Measurements from ENCODE around the gene NCKAP5. TPM values are rescaled to one million over a fixed set of nuclear protein-coding genes. Genes with fewer than 3 reads are reported as not detected.

NCKAP5 gene
- total and polyA plus RNA-seq, 9 of the 15 experiments (the other 6 are each of a cell fraction or from before 2014, with no cell fraction given) = not detected

GRCh38 chr2:133521146-133521745 lies 47.0 kb downstream of the NCKAP5 start:
- ChIA-PET CTCF (ENCODE audit: low intra/inter-chr PET ratio) (no interaction called here), POLR2A (no interaction called here)
- no peaks in the 10 kb centered on the region; the same call in 1 of the 2 replicates for H3K9me3 ChIP-seq (replicated peaks; ENCODE audit: control insufficient read depth, insufficient read depth, low read depth, low read length)
- WGBS (ENCODE audit: insufficient coverage, low coverage, missing lambda C conversion rate) = 0% methylated on average over 3 of the region's 3 CpGs
- no TSS peak for BruUV-seq (replicated peaks)
- in situ Hi-C loops (cut with MboI) (no loop called here), intact Hi-C loops (cut with micrococcal nuclease) (no loop called here)
- no peak overlapping the region for H3K9ac ChIP-seq (ENCODE audit: insufficient read depth in 1 of 2, low read depth in 2 of 2, low read length in 2 of 2)
- no peak overlapping the region for H3K27ac ChIP-seq (ENCODE audit: extremely low read depth, low read depth, low read length)
- DNase-seq (ENCODE audit: extremely low read depth in 1 of 4, low spot score in 3 of 4) = no peak
- ATAC-seq = no peak
- H3K36me3 ChIP-seq (ENCODE audit: control insufficient read depth, insufficient read depth, low read length) = no peaks in the 10 kb centered on the region
- H3K4me1 ChIP-seq (replicated peaks in 1 of 2; ENCODE audit: control insufficient read depth in 2 of 2, insufficient read depth in 2 of 2, low read length in 2 of 2) = no peaks in the 10 kb centered on the region
- H3K4me3 ChIP-seq = no peak overlapping the region
- no peaks in the 10 kb centered on the region for H4K20me1 ChIP-seq (replicated peaks; ENCODE audit: control insufficient read depth, insufficient read depth, low read length)
- H3K9me1 ChIP-seq (ENCODE audit: control insufficient read depth, insufficient read depth, low read length) = no peaks in the 10 kb centered on the region
- H3K79me2 ChIP-seq (ENCODE audit: control insufficient read depth, insufficient read depth, low read length) = no peaks in the 10 kb centered on the region
- no peaks in the 10 kb centered on the region for H3K27me3 ChIP-seq (ENCODE audit: control insufficient read depth in 2 of 2, insufficient read depth in 2 of 2, low read length in 2 of 2)
- FAIRE-seq = no peak
- TF ChIP-seq FOXK2 (conservative IDR thresholded peaks at IDR 0.05 in 1 of 2, IDR thresholded peaks at IDR 0.05 in 1 of 2; ENCODE audit: low read depth in 2 of 2) (no peak), NCOA4 (IDR thresholded peaks at IDR 0.05; ENCODE audit: partially characterized antibody) (no peak), ELK1 (CRISPR knock-in tag; IDR thresholded peaks at IDR 0.05) (no peak), TAF7 (tag; IDR thresholded peaks at IDR 0.05) (no peak), MTF1 (CRISPR knock-in tag; IDR thresholded peaks at IDR 0.05; ENCODE audit: borderline replicate concordance) (no peak), ZNF76 (CRISPR knock-in tag; IDR thresholded peaks at IDR 0.05; ENCODE audit: borderline replicate concordance) (no peak), MAFK (IDR thresholded peaks at IDR 0.05; ENCODE audit: low read length) (no peak), ZNF239 (CRISPR knock-in tag; IDR thresholded peaks at IDR 0.05) (no peak), LCOR (CRISPR knock-in tag; IDR thresholded peaks at IDR 0.05) (no peak), NONO (IDR thresholded peaks at IDR 0.05; ENCODE audit: low read depth in 2 of 2, low read length in 1 of 2) (no peak), CBFB (CRISPR knock-in tag; IDR thresholded peaks at IDR 0.05) (no peak)
- TF ChIP-seq, protein P1, sequence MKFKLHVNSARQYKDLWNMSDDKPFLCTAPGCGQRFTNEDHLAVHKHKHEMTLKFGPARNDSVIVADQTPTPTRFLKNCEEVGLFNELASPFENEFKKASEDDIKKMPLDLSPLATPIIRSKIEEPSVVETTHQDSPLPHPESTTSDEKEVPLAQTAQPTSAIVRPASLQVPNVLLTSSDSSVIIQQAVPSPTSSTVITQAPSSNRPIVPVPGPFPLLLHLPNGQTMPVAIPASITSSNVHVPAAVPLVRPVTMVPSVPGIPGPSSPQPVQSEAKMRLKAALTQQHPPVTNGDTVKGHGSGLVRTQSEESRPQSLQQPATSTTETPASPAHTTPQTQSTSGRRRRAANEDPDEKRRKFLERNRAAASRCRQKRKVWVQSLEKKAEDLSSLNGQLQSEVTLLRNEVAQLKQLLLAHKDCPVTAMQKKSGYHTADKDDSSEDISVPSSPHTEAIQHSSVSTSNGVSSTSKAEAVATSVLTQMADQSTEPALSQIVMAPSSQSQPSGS (CRISPR knock-in tag; IDR thresholded peaks at IDR 0.05) = no peak
- H2AFZ ChIP-seq (ENCODE audit: low read depth, low read length) = no peak overlapping the region
- no peak overlapping the region for H3K4me2 ChIP-seq (ENCODE audit: insufficient read depth, low read length)

Data from K562 (cell line).